Urinary bladder (tissue), 4 donors: ENCODE measurements around the gene STAM. TPM values are rescaled to one million over a fixed set of nuclear protein-coding genes. Genes with fewer than 3 reads are reported as not detected.

ENCODE experiments used
- DNase-seq: peaks from one replicate; pipeline ENCODE4 v3.0.0-alpha.2; 2015; ENCODE audit errors: extremely low spot score
- H3K27ac ChIP-seq: one replicate; pipeline ENCODE4 v1.5.1; 2013; ENCODE audit warnings: low read depth, mild to moderate bottlenecking, moderate library complexity
- H3K36me3 ChIP-seq: one replicate; pipeline ENCODE4 v1.6.1; 2013; ENCODE audit warnings: mild to moderate bottlenecking, moderate library complexity; ENCODE audit not compliant: insufficient read depth
- H3K4me1 ChIP-seq: one replicate; pipeline ENCODE4 v1.6.1; 2013; ENCODE audit warnings: mild to moderate bottlenecking, moderate library complexity; ENCODE audit not compliant: insufficient read depth
- H3K4me3 ChIP-seq: one replicate; pipeline ENCODE4 v1.5.1; 2013; ENCODE audit warnings: low read depth, low read length
- WGBS: extraction: QIAGEN DNeasy Blood & Tissue Kit; methylation state at CpG from one replicate; pipeline ENCODE4 v1.1.7; 2013; 5-methylcytosine and 5-hydroxymethylcytosine counted together
- polyA plus RNA-seq: library from polyadenylated mRNA; stranded (reverse); fragments of 200-250 nt; gene quantifications from one replicate; pipeline ENCODE4 v1.2.3, GENCODE V29; 2013
- total RNA-seq: library from RNA; depleted of rRNA; stranded (reverse); fragments of >200 nt; gene quantifications from one replicate; pipeline ENCODE4 v1.2.3, GENCODE V29; 2014
- donor health status: healthy with polysubstance abuse.
- donor health status: healthy.

Gene STAM
- total and polyA plus RNA-seq, 2 donors = 12.5 to 55.0 TPM

DNA sequence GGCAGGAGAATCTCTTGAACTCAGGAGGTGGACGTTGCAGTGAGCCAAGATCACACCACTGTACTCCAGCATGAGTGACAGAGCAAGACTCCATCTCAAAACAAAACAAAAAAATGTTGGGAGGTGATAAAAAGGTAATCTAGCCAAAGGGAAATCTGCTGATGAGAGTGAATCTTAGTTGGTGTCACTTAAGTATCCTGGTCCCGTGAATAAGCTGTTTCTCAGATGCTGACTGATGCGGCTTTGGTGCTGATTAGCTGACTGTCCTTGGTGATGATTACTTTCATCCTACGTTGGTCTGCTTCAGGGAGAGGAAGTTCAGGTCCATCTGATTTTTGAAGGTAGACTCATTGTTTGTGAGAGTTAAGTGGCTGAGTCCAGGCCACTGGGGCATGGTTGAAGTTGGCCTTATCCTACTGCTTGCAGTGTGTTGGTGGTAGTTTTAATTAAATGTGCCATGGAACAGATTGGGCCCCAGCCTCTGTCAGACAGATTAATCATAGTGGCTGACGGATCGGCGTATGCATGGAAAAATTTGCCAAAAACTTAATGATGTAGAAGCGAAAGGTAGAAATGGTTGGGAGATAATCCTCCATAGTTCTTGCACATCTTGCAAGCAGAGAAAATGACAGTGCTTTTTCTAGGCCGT, 90.6 kb downstream of the STAM start:
- Histone ChIP-seq H3K4me3 (no peak overlapping the region), H3K27ac (no peak overlapping the region), H3K36me3 (no peaks in the 10 kb centered on the region), H3K4me1 (no peaks in the 10 kb centered on the region)
- DNase-seq = no peak
- 88% methylated on average over 9 of the region's 9 CpGs for WGBS

DNA sequence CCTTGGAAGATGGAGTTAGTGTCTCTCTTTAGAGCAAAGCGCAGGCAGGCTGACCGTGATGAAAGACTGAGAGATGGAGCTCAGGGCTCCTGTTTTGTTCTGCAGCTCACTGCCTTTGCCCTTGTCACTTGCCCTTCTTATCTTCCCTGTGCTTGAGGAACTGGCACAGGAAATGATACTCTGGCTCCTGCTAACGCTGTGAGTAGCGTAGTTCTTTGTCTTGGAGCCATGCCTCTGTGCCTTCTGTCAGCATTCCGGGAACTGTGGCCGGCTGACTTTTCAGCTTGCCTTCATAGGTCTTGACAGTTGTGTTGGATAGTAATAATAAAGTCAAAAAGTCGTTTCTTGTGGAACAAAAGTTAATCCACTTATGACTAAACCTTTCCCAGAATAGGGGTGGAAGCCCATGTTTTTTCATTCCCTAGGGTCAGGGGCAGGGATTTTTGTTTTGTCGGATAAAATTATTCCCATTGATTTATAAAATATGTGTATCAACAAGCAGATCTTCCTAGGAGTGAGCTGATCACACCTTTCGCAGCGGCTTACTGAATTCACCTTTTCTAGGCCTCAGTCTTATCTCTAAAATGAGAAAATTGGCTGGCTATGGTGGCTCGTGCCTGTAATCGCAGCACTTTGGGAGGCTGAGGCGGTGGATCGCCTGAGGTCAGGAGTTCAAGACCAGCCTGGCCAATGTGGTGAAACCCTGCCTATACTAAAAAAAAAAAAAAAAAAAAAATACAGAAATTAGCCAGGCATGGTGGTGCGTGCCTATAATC, 91.4 kb downstream of the STAM start:
- DNase-seq = no peak
- WGBS = 77% methylated on average over 15 of the region's 15 CpGs

DNA sequence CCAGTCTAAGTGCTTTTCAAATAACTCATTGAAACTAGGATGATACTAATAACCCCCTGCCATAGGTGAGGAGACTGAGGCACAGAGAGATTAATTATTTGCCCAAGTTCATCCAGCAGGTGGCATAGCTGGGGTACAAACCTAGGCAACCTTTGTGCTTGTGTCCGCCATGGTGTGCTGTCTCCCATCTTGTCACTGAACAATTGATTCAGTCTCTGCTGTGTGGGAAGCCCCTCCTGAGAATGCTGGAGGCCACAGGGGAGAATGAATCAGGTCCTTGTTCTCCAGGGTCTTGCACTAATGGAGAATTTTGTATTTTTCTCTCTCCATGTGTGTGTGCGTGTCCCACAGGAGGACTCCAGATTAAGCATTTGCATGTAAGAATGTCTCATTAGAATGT, 92.3 kb downstream of the STAM start:
- Histone ChIP-seq H3K36me3 (no peaks in the 10 kb centered on the region), H3K4me1 (no peaks in the 10 kb centered on the region), H3K27ac (no peak overlapping the region), H3K4me3 (no peak overlapping the region)
- WGBS = 92% methylated on average over 2 of the region's 2 CpGs
- DNase-seq = no peak

More for the DNA sequence above, 91.4 kb downstream of the STAM start:
- Histone ChIP-seq H3K36me3 (no peaks in the 10 kb centered on the region), H3K4me3 (no peak overlapping the region), H3K4me1 (no peaks in the 10 kb centered on the region), H3K27ac (no peak overlapping the region)

DNA sequence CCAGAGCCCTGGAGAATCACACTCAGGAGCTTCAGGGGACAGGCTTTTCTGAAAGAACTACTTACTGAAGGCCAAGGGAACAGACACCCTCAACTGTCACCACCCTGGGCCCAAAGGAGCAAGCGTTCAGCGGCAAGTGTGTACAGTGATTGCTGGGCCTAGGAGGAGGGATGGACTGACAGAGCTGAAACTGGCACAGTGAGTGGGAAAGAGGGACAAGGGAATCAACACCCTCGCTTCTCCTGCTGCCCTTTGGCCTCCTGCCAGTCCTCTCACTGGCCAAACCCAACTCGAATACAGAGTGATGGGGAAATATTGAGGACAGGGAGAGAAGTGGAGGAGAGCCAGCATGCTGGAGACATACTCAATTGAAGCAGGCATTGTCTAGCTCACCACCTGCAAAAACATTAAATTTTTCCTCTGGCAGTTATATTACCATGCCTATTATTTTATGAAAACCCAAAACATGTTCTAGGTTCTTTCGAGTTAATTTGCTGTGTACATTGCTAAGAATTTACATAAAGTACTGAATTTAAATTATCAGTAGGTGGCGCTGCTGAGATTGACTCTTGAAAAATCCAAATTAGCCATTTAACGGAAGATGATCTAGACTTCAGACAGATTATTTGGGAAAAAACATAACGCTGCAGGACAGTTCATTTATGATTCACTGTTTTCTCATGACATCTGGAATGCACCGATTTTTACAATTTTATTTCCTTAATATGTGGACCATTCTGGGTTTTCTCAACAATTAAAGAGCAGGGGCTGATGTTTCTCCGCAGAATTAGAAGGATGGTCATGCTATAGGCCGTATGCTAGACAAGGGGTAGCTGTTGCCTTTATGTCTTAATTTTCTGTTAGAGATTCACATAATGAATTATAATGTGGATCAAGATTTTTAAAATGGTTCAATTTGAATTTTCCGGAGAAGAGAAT, 93.3 kb downstream of the STAM start:
- H3K36me3 ChIP-seq = no peaks in the 10 kb centered on the region
- no peaks in the 10 kb centered on the region for H3K4me1 ChIP-seq
- no peak overlapping the region for H3K4me3 ChIP-seq
- H3K27ac ChIP-seq = no peak overlapping the region
- DNase-seq = no peak
- 49% methylated on average over 12 of the region's 12 CpGs for WGBS

DNA sequence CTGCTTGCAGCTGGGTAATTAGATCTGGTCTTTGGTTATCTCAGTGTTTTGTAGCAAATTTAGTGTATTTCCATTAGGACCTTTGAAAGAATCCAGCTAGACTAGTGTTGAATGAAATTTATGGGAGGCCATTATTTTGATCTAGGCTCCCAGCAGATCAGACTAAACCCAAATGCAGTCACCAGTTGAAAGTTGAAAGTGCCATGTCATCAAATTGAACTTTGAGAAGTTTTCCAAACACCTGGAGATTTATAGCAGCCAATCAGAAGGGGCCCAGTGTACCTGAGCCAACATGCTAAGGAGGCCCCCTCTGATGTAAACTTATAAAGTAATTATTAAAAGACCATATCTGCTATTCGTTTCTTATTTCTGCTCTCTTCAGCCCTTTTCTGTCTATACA, 96.7 kb downstream of the STAM start:
- no peaks in the 10 kb centered on the region for H3K4me1 ChIP-seq
- WGBS = 86% methylated on average over 1 of the region's 1 CpG
- H3K36me3 ChIP-seq = no peaks in the 10 kb centered on the region
- H3K27ac ChIP-seq = no peak overlapping the region
- H3K4me3 ChIP-seq = no peak overlapping the region
- DNase-seq = no peak

DNA sequence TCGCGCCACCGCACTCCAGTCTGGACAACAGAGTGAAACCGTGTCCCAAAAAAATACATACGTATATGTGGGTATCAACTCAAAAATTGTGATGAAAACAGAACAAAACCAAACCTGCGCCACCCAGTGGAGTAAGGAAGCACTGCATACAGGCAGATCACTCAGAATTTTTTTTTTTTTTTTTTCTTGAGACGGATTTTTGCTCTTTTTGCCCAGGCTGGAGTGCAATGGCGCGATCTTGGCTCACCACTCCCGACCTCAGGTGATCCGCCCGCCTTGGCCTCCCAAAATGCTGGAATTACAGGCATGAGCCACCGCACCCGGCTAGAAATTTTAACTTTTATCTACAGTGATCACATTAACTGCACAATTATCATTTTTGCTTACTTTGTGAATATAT, 99.0 kb downstream of the STAM start:
- Histone ChIP-seq H3K36me3 (no peaks in the 10 kb centered on the region), H3K4me1 (no peaks in the 10 kb centered on the region), H3K27ac (no peak overlapping the region), H3K4me3 (no peak overlapping the region)
- 24% methylated on average over 14 of the region's 14 CpGs for WGBS
- DNase-seq = no peak

DNA sequence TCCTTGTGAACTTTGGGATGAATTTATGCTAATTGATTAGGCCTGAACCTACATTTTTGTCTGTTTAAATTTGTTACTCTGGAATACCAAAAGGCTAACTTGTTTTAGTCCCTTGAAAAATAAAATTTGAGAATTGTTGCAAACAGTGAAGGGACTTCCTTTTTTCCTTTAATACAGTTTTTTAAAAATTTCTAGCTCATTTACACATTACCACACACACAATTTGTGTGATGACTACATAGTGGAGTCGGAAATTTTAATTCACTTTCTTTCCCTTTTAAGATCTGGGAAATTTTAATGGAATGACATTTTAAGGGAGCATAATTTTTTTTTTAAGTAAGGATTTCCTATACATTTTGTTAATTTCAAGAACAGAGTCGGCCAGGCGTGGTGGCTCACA, 99.5 kb downstream of the STAM start:
- Histone ChIP-seq H3K4me1 (no peaks in the 10 kb centered on the region), H3K4me3 (no peak overlapping the region), H3K27ac (no peak overlapping the region), H3K36me3 (no peaks in the 10 kb centered on the region)
- DNase-seq = no peak
- 97% methylated on average over 3 of the region's 3 CpGs for WGBS

DNA sequence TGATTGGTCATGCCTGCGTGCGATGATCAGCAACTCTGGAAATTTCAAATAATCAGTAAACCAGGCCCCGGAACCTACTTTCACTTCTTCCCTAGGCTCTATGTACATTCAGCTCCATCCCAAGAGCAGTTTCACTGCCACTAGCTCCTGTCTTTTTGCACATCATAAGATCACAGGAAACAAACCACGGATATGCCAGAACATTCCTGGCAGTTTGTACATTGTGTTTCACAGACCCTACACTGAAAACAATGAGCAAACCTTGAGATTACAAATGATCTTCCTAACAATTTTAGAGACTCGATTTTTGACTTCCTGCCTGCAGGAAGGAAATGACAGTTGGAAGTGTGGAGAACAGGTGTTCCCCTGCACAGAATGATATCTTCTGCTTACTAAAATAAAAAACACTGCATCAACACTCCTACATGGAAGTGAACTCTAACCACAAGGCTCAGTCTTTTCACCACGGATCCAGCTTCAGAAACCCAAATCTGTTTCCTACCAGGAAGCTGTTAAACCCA, 100.5 kb downstream of the STAM start:
- WGBS = 59% methylated on average over 6 of the region's 6 CpGs
- Histone ChIP-seq H3K36me3 (no peaks in the 10 kb centered on the region), H3K4me3 (no peak overlapping the region), H3K27ac (no peak overlapping the region), H3K4me1 (no peaks in the 10 kb centered on the region)
- no peak for DNase-seq

DNA sequence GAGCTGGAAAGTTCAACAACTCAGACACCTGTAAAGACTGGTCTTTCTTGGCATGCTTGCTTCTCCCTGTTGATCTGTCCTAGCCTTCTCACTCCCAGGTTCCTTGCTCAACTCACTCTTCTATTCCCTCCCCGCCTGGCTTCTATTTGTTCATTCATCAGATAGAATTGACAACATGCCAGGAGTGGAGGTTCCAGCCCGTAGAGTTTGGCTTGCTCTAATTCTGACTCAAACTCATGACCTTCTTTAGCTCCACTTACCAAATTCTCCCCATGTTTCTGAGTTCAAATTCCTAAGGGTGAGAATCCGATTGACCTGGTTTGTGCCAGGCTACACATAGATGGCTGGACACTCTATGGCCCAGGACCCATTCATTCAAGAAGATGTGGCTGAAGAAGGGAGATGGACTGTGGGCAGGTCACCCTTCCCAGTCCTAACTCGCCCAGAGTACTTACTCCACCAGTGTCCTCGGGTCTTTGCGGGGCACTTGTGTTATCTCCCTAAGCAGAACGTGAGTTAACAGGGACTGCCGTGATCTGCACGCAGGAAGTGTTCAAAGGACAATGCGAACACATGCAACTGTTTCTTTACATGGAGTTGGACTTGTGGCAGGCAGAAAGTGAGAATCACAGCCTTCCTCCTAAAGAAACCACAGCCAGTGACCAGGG, 104.1 kb downstream of the STAM start:
- 85% methylated on average over 10 of the region's 10 CpGs for WGBS
- no peaks in the 10 kb centered on the region for H3K4me1 ChIP-seq
- no peak overlapping the region for H3K27ac ChIP-seq
- no peak for DNase-seq
- H3K4me3 ChIP-seq = no peak overlapping the region
- H3K36me3 ChIP-seq = no peaks in the 10 kb centered on the region

DNA sequence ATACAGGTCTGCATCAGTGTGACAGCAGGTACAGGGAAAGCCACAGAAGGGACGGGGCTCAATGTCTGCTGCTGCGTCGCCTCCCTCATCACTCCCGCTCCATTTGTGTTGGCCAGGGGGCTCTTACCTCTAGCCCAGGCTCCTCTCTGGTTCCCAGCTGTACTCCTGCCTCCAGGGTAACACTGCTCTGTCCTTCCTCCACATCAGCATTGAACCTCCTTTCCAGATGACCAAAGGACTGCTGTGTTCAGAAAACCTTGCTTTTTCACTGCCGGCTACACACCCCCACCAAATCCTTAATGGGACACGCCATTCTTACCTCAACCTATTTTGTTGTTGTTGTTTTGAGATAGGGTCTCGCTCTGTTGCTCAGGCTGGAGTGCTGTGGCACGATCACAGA, 105.9 kb downstream of the STAM start:
- Histone ChIP-seq H3K4me1 (no peaks in the 10 kb centered on the region), H3K36me3 (no peaks in the 10 kb centered on the region), H3K4me3 (no peak overlapping the region), H3K27ac (no peak overlapping the region)
- 94% methylated on average over 8 of the region's 8 CpGs for WGBS
- DNase-seq = no peak

DNA sequence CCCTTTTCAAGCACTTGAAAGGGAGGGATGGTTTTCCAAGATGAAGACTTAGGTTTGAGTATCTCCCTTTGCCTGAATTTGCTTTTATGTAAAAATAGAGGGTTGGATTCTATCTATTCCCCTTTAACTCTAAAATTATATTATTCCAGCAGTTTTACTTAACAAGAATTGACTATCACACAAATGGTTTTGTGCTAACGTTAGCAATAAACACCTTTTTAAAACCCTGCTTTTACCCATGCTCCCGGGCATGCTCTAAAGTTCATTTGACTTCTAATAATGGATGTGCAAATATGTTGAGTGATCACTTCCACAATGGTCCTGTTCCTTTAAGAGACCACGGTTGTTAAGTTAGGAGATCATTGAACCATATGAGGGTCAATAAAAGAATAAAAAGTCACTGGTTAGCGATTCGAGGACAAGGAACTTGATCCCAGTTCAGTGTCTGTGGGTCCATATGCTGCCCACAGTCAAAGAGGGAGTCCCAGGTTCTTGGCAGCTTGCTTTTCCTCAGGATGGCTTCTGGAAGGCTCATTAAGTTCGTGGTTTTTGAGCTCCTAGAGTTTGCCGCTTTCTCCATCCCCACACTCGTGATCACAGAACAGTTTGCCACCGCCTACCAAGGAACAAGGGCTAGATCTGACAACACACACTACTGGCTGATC, 108.0 kb downstream of the STAM start, which contains the start of gene TMEM236:
TSS of gene TMEM236 (plus strand) at position 421 of the 665 bp plus-strand sequence. CDS start at position 516, 95 bp downstream.
- DNase-seq = no peak
- Histone ChIP-seq H3K36me3 (no peaks in the 10 kb centered on the region), H3K4me3 (no peak within 1 kb of the TSS), H3K4me1 (no peaks in the 10 kb centered on the region), H3K27ac (no peak within 1 kb of the TSS)
- 56% methylated on average over 9 of the region's 9 CpGs for WGBS

DNA sequence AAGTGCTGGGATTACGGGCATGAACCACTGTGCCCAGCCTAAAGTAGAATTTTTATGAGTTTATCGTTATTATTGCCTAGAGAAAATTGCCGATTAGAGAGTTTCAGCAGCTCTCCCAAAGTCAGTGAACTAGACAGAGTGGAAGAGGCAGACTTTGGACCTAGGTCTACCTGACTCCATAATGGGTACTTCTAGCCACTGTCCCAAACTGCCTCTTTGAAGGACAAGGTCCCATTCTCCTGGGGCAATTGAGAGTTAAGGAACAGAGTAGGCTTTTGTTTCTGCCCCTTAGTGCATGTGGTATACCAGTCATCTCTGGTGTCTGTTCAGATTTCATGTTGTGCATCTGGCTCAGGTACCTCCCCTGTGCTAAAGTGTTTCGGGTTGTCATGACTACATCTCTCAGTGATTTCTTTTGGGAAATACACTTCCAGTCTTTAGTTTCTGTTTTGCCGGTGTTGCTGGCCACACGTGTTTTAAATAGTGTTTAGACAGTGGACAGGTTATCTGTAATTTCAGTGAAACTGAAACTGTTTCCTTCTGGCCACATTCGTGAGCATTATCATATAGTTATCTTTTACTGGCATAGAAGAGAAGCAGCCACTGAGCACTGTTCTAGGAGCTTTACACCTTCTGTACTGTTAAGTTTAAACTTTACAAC, 112.7 kb downstream of the STAM start:
- H3K4me1 ChIP-seq = no peaks in the 10 kb centered on the region
- no peak for DNase-seq
- no peak overlapping the region for H3K4me3 ChIP-seq
- 56% methylated on average over 7 of the region's 7 CpGs for WGBS
- no peaks in the 10 kb centered on the region for H3K36me3 ChIP-seq
- no peak overlapping the region for H3K27ac ChIP-seq
